OCI-LY7 (cell line): ENCODE data around the gene AREL1. TPM values are rescaled to one million over a fixed set of nuclear protein-coding genes. Genes with fewer than 3 reads are reported as not detected.

Experiments used
- BruUV-seq: library from RNA; stranded (reverse); fragments of 400-500 nt; replicated peaks from 2 replicates; lab custom pipeline; 2021; lab: Mats Ljungman, UMichigan
- CTCF ChIA-PET: fragments of 300-600 bp; sonication (Branson Sonifier 250); formaldehyde crosslinking; loops from one replicate; lab custom pipeline; 2022; ENCODE audit warnings: antibody characterized with exemption; ENCODE audit not compliant: unreplicated experiment; lab: Charles Lee
- POLR2A ChIA-PET: fragments of 300-600 bp; sonication (Branson Sonifier 250); formaldehyde crosslinking; loops from one replicate; lab custom pipeline; 2022; ENCODE audit warnings: antibody characterized with exemption; lab: Charles Lee
- DNase-seq: peaks from one replicate; pipeline ENCODE4 v3.0.0-alpha.2; 2015; ENCODE audit warnings: low spot score
- H2AFZ ChIP-seq: fragments of 200-600 bp; sonication (generic), shearing (Covaris generic); 2 replicates; pipeline ENCODE4 v1.6.1; 2014; ENCODE audit warnings: mild to moderate bottlenecking, antibody characterized with exemption, low read length, moderate library complexity
- H3K27ac ChIP-seq: fragments of 200-600 bp; sonication (generic); 2 replicates; pipeline ENCODE4 v1.5.1; 2014; ENCODE audit warnings: mixed run types, low read depth, mild to moderate bottlenecking, moderate library complexity, low read length, inconsistent platforms; ENCODE audit not compliant: poor library complexity, severe bottlenecking
- H3K36me3 ChIP-seq: fragments of 200-600 bp; sonication (generic); 2 replicates; pipeline ENCODE4 v1.6.1; 2014; ENCODE audit warnings: mild to moderate bottlenecking, antibody characterized with exemption, low read length, moderate library complexity, mixed read lengths; ENCODE audit not compliant: insufficient read depth
- H3K4me1 ChIP-seq: fragments of 200-600 bp; sonication (generic); 2 replicates; pipeline ENCODE4 v1.5.1; 2014; ENCODE audit warnings: mild to moderate bottlenecking, low read length; ENCODE audit not compliant: insufficient read depth, poor library complexity, severe bottlenecking
- H3K4me2 ChIP-seq: fragments of 200-600 bp; sonication (generic); 2 replicates; pipeline ENCODE4 v1.6.1; 2014; ENCODE audit warnings: mild to moderate bottlenecking, low read length
- H3K4me3 ChIP-seq: fragments of 200-600 bp; sonication (generic); 2 replicates; pipeline ENCODE4 v1.5.1; 2014; ENCODE audit warnings: mild to moderate bottlenecking, low read depth, low read length; ENCODE audit not compliant: poor library complexity, severe bottlenecking
- H3K79me2 ChIP-seq: fragments of 200-600 bp; sonication (generic); 2 replicates; pipeline ENCODE4 v1.6.1; 2016; ENCODE audit warnings: low read depth, mild to moderate bottlenecking, low read length, moderate library complexity, mixed read lengths; ENCODE audit not compliant: insufficient read depth
- H3K9me2 ChIP-seq: fragments of 200-600 bp; sonication (generic); 2 replicates; pipeline ENCODE4 v1.6.1; 2016; ENCODE audit warnings: mild to moderate bottlenecking, low read length, mixed read lengths; ENCODE audit not compliant: insufficient read depth
- H3K9me3 ChIP-seq: fragments of 200-600 bp; sonication (generic); 2 replicates; pipeline ENCODE4 v1.6.1; 2014; ENCODE audit warnings: mild to moderate bottlenecking, mixed run types, low read length, mixed read lengths
- H4K20me1 ChIP-seq: fragments of 200-600 bp; sonication (generic); 2 replicates; pipeline ENCODE4 v1.6.1; 2014; ENCODE audit warnings: mild to moderate bottlenecking, antibody characterized with exemption, low read length, moderate library complexity, mixed read lengths; ENCODE audit not compliant: insufficient read depth
- EZH2phosphoT487 ChIP-seq: fragments of 200-600 bp; sonication (generic); IDR thresholded peaks from 2 replicates; pipeline ENCODE4 v1.6.1; 2018; ENCODE audit warnings: low read depth, borderline replicate concordance, mild to moderate bottlenecking, mixed run types, antibody characterized with exemption, low read length, moderate library complexity, mixed read lengths
- intact Hi-C: fragments of 100-400 bp; cut with micrococcal nuclease; formaldehyde crosslinking; loops from one replicate; pipeline ENCODE4 v1.10.0; 2022; ENCODE audit not compliant: unreplicated experiment
- total RNA-seq, 2 experiments: library from RNA; depleted of rRNA in 1 of 2; stranded (reverse); fragments of >200 nt in 1 of 2; shearing (Covaris generic) in 1 of 2; gene quantifications; 2 replicates each; pipeline ENCODE4 v1.2.3, GENCODE V29; 2014 to 2022
- TF ChIP-seq, protein P1 (sequence below): fragments of 200-600 bp; sonication (generic); conservative IDR thresholded peaks from 2 replicates; pipeline ENCODE4 v1.5.1; 2014; ENCODE audit warnings: mild to moderate bottlenecking, antibody characterized with exemption, low read length, moderate library complexity, mixed read lengths

The AREL1 gene
- total RNA-seq, 2 experiments from 2014 or later: 30.5 to 37.8 TPM

DNA sequence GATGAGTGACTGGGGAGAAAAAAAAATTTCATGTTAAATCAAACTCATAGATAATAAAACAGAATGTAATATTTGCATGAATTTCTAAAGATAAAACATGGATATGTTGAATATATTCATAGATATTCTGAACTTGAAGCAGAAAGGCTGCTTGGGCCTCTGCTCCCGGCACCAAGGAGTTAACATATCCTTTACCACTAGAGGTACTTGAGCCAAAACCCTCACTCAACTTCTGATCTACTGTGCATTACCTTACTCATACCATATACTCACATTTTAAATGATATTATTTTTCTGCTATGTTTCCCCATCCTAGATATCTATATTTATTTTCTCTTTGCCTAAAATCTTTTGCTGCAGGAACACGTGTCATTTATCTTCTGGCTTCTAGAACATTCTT, 14.9 kb downstream of the AREL1 start:
- no peak for TF ChIP-seq EZH2phosphoT487
- TF ChIP-seq, protein P1, sequence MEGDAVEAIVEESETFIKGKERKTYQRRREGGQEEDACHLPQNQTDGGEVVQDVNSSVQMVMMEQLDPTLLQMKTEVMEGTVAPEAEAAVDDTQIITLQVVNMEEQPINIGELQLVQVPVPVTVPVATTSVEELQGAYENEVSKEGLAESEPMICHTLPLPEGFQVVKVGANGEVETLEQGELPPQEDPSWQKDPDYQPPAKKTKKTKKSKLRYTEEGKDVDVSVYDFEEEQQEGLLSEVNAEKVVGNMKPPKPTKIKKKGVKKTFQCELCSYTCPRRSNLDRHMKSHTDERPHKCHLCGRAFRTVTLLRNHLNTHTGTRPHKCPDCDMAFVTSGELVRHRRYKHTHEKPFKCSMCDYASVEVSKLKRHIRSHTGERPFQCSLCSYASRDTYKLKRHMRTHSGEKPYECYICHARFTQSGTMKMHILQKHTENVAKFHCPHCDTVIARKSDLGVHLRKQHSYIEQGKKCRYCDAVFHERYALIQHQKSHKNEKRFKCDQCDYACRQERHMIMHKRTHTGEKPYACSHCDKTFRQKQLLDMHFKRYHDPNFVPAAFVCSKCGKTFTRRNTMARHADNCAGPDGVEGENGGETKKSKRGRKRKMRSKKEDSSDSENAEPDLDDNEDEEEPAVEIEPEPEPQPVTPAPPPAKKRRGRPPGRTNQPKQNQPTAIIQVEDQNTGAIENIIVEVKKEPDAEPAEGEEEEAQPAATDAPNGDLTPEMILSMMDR: no peak
- ChIA-PET CTCF (no interaction called here), POLR2A (no interaction called here)
- Histone ChIP-seq H3K4me1 (no peaks in the 10 kb centered on the region), H2AFZ (no peak overlapping the region), H3K9me2 (no peaks in the 10 kb centered on the region), H3K4me2 (no peak overlapping the region), H3K9me3 (peaks cover 8% of the 10 kb centered on the region; the same call in 1 of the 2 replicates), H3K79me2 (peaks cover 13% of the 10 kb centered on the region; the same call in 1 of the 2 replicates), H3K27ac (no peak overlapping the region), H4K20me1 (no peaks in the 10 kb centered on the region), H3K36me3 (peaks cover 49% of the 10 kb centered on the region), H3K4me3 (no peak overlapping the region)
- no TSS peak for BruUV-seq
- no peak for DNase-seq
- intact Hi-C loops: no loop called here

DNA sequence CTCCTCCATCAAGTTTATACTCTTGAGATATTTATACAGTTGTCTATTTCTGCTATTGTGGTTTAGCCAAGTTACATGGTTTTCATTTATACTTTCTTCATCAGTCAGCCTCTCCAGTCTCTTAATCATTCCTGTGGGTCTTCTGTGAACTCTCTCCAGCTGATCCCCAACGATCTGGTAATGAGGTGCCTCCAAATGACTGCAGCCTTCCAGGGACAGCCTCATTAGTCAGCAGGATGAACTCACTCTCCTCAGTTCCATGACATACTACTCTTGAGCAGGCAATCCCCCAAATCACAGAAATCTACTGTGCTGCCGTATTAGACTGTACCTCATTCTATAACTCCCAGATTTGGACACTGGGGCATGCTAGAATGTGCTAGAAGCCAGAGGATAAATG, 15.3 kb downstream of the AREL1 start:
- H3K9me3 ChIP-seq: peaks cover 4% of the 10 kb centered on the region; the same call in 1 of the 2 replicates
- H3K27ac ChIP-seq: no peak overlapping the region
- CTCF ChIA-PET: no interaction called here
- H3K4me1 ChIP-seq: no peaks in the 10 kb centered on the region
- no peak overlapping the region for H2AFZ ChIP-seq
- POLR2A ChIA-PET: no interaction called here
- no peaks in the 10 kb centered on the region for H3K9me2 ChIP-seq
- H4K20me1 ChIP-seq: no peaks in the 10 kb centered on the region
- intact Hi-C loops: no loop called here
- H3K4me2 ChIP-seq: no peak overlapping the region
- H3K4me3 ChIP-seq: no peak overlapping the region
- H3K36me3 ChIP-seq: peaks cover 48% of the 10 kb centered on the region
- no peak for DNase-seq
- H3K79me2 ChIP-seq: peaks cover 13% of the 10 kb centered on the region; the same call in 1 of the 2 replicates
- BruUV-seq: no TSS peak
- no peak for TF ChIP-seq EZH2phosphoT487
- TF ChIP-seq, protein P1: no peak

DNA sequence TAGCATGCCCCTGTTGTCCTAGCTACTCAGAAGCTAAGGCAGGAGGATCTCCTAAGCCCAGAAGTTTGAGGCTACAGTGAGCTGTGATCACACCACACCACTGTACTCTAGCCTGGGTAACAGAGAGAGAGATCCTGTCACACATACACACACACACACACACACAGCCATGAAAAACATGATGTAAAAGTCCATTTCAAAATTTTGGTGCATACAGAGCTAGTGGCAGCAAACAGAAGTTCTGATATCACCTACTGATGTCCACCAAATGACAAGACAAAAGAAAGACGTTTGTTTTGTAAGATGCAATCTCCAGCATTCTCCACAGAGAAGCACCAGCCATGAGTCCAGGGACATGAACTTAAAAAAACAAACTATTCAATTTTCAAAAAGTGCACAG, 15.9 kb downstream of the AREL1 start:
- ChIA-PET CTCF (no interaction called here), POLR2A (interaction anchor here (0.6 kb wide), 1 partner anchor 76 kb away, joined by 3 read pairs; no protein-coding TSS in a partner anchor)
- no peak for DNase-seq

More for the DNA sequence above, 15.9 kb downstream of the AREL1 start:
- Histone ChIP-seq H3K36me3 (peaks cover 50% of the 10 kb centered on the region), H3K4me1 (no peaks in the 10 kb centered on the region), H3K9me3 (no peaks in the 10 kb centered on the region; the same call in 1 of the 2 replicates), H3K79me2 (peaks cover 13% of the 10 kb centered on the region; the same call in 1 of the 2 replicates), H3K4me2 (no peak overlapping the region), H3K27ac (no peak overlapping the region), H3K9me2 (no peaks in the 10 kb centered on the region), H3K4me3 (no peak overlapping the region), H4K20me1 (no peaks in the 10 kb centered on the region), H2AFZ (no peak overlapping the region)
- TF ChIP-seq EZH2phosphoT487: no peak
- TF ChIP-seq, protein P1: no peak
- intact Hi-C loops: no loop called here
- BruUV-seq: no TSS peak
